ENCODE data around the gene CYP4F22. TPM values are rescaled to one million over a fixed set of nuclear protein-coding genes. Genes with fewer than 3 reads are reported as not detected.

The CYP4F22 gene
- total RNA-seq, 1 experiment from 2014 or later: not detected

DNA sequence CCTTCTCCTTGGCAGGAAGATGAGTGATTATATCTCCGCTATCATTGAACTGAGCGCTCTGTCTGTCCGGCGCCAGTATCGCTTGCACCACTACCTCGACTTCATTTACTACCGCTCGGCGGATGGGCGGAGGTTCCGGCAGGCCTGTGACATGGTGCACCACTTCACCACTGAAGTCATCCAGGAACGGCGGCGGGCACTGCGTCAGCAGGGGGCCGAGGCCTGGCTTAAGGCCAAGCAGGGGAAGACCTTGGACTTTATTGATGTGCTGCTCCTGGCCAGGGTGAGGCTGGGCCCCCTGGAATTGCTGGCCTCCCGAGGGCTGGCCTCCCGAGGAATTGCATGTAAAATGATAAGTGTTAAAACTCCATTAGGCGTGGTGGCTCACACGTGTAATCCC is 32.1 kb downstream of the CYP4F22 start:
- Histone ChIP-seq H2BK12ac (ENCODE audit: insufficient read length, low read depth, low read length) (no peak overlapping the region), H3K4ac (ENCODE audit: low read depth, low read length) (no peak overlapping the region), H3K4me2 (ENCODE audit: insufficient read depth, insufficient read length, low read length) (no peak overlapping the region), H3K9me3 (ENCODE audit: control insufficient read depth, low read depth, low read length) (peaks cover 69% of the 10 kb centered on the region), H3K14ac (ENCODE audit: insufficient read depth, low read length) (no peak overlapping the region), H3K79me2 (ENCODE audit: insufficient read depth, low read length) (no peaks in the 10 kb centered on the region), H2AK5ac (ENCODE audit: insufficient read length, low read length) (no peak overlapping the region), H3K4me1 (ENCODE audit: insufficient read depth, low read length) (no peaks in the 10 kb centered on the region), H3K79me1 (ENCODE audit: insufficient read depth, low read depth, low read length, poor library complexity, severe bottlenecking) (no peaks in the 10 kb centered on the region), H3K56ac (ENCODE audit: insufficient read length, low read depth, low read length) (no peak overlapping the region), H2BK120ac (ENCODE audit: low read depth, low read length, poor library complexity, severe bottlenecking) (no peak overlapping the region), H2BK5ac (ENCODE audit: insufficient read length, low read length) (no peak overlapping the region), H3K9ac (ENCODE audit: extremely low read depth, insufficient read length, low read length) (no peak overlapping the region), H3K23ac (ENCODE audit: insufficient read length, low read depth, low read length) (no peak overlapping the region), H3K27me3 (ENCODE audit: insufficient read depth, low read length) (no peaks in the 10 kb centered on the region), H4K91ac (ENCODE audit: insufficient read length, low read depth, low read length) (no peak overlapping the region), H3K18ac (ENCODE audit: insufficient read length, low read depth, low read length) (no peak overlapping the region), H2BK15ac (ENCODE audit: low read depth, low read length) (no peak overlapping the region), H3K27ac (ENCODE audit: insufficient read length, low read depth, low read length) (no peak overlapping the region), H2AFZ (ENCODE audit: low read length) (no peak overlapping the region), H4K8ac (replicated peaks; ENCODE audit: insufficient read length, low read depth, low read length) (no peak overlapping the region), H3T11ph (ENCODE audit: low read length) (no peak overlapping the region), H4K20me1 (ENCODE audit: control insufficient read depth, insufficient read depth, insufficient read length) (no peaks in the 10 kb centered on the region), H2BK20ac (ENCODE audit: low read depth, low read length, poor library complexity, severe bottlenecking) (no peak overlapping the region), H3K23me2 (ENCODE audit: insufficient read length, low read depth, low read length, poor library complexity, severe bottlenecking) (no peaks in the 10 kb centered on the region), H4K5ac (ENCODE audit: insufficient read length, low read depth, low read length) (no peak overlapping the region)
- WGBS (ENCODE audit: extremely low coverage, insufficient read length, low lambda C conversion rate): no CpG with 5 or more reads among the region's 20 CpGs
- peaks cover 57 to 92% of the 10 kb centered on the region in 2 experiments for H3K9me3 Mint-ChIP-seq
- TF ChIP-seq CTCF (conservative IDR thresholded peaks at IDR 0.05): no peak
- no peak overlapping the region for H3K27ac Mint-ChIP-seq
- DNase-seq: no peak
- no peak overlapping the region for H3K4me3 Mint-ChIP-seq
- no peaks in the 10 kb centered on the region for H3K4me1 Mint-ChIP-seq
- H3K36me3 Mint-ChIP-seq (ENCODE audit: insufficient read depth in 1 of 3, low read depth in 3 of 3): peaks cover 3 to 22% (median 10%) of the 10 kb centered on the region in 3 experiments; a peak in 6 of 7 replicates
- H3K27me3 Mint-ChIP-seq (ENCODE audit: low read depth): peaks cover 6% of the 10 kb centered on the region
